ENCODE measurements around the gene FBXL19.

DNA sequence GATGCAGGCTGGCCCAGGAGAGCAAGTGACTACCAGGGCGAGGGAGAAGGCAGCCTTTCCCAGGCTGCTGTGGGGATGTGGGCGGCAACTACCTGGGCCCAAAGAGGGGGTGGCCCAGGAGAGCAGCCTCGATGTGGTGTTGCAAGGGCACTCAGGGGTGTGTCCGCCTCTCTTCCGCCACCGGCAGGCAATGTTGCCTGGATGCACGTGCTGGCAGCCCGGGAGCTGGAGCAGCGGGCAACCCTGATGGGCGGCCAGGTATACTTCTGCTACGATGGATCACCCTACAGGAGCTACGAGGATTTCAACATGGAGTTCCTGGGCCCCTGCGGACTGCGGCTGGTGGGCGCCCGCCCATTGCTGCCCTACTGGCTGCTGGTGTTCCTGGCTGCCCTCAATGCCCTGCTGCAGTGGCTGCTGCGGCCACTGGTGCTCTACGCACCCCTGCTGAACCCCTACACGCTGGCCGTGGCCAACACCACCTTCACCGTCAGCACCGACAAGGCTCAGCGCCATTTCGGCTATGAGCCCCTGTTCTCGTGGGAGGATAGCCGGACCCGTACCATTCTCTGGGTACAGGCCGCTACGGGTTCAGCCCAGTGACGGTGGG, 64.3 kb downstream of the FBXL19 start:
- TF ChIP-seq HNF4A (conservative IDR thresholded peaks at IDR 0.05): no peak
- TF ChIP-seq, protein P1, sequence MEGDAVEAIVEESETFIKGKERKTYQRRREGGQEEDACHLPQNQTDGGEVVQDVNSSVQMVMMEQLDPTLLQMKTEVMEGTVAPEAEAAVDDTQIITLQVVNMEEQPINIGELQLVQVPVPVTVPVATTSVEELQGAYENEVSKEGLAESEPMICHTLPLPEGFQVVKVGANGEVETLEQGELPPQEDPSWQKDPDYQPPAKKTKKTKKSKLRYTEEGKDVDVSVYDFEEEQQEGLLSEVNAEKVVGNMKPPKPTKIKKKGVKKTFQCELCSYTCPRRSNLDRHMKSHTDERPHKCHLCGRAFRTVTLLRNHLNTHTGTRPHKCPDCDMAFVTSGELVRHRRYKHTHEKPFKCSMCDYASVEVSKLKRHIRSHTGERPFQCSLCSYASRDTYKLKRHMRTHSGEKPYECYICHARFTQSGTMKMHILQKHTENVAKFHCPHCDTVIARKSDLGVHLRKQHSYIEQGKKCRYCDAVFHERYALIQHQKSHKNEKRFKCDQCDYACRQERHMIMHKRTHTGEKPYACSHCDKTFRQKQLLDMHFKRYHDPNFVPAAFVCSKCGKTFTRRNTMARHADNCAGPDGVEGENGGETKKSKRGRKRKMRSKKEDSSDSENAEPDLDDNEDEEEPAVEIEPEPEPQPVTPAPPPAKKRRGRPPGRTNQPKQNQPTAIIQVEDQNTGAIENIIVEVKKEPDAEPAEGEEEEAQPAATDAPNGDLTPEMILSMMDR (IDR thresholded peaks at IDR 0.05; ENCODE audit: low read depth, low read length, missing input control): no peak
- no peak for TF ChIP-seq JUND (IDR thresholded peaks at IDR 0.05)
- TF ChIP-seq SP1 (IDR thresholded peaks at IDR 0.05): no peak
- TF ChIP-seq, protein P2, sequence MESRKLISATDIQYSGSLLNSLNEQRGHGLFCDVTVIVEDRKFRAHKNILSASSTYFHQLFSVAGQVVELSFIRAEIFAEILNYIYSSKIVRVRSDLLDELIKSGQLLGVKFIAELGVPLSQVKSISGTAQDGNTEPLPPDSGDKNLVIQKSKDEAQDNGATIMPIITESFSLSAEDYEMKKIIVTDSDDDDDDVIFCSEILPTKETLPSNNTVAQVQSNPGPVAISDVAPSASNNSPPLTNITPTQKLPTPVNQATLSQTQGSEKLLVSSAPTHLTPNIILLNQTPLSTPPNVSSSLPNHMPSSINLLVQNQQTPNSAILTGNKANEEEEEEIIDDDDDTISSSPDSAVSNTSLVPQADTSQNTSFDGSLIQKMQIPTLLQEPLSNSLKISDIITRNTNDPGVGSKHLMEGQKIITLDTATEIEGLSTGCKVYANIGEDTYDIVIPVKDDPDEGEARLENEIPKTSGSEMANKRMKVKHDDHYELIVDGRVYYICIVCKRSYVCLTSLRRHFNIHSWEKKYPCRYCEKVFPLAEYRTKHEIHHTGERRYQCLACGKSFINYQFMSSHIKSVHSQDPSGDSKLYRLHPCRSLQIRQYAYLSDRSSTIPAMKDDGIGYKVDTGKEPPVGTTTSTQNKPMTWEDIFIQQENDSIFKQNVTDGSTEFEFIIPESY (IDR thresholded peaks at IDR 0.05): no peak
- TF ChIP-seq NR2F2 (IDR thresholded peaks at IDR 0.05): no peak
- TF ChIP-seq, protein P3, sequence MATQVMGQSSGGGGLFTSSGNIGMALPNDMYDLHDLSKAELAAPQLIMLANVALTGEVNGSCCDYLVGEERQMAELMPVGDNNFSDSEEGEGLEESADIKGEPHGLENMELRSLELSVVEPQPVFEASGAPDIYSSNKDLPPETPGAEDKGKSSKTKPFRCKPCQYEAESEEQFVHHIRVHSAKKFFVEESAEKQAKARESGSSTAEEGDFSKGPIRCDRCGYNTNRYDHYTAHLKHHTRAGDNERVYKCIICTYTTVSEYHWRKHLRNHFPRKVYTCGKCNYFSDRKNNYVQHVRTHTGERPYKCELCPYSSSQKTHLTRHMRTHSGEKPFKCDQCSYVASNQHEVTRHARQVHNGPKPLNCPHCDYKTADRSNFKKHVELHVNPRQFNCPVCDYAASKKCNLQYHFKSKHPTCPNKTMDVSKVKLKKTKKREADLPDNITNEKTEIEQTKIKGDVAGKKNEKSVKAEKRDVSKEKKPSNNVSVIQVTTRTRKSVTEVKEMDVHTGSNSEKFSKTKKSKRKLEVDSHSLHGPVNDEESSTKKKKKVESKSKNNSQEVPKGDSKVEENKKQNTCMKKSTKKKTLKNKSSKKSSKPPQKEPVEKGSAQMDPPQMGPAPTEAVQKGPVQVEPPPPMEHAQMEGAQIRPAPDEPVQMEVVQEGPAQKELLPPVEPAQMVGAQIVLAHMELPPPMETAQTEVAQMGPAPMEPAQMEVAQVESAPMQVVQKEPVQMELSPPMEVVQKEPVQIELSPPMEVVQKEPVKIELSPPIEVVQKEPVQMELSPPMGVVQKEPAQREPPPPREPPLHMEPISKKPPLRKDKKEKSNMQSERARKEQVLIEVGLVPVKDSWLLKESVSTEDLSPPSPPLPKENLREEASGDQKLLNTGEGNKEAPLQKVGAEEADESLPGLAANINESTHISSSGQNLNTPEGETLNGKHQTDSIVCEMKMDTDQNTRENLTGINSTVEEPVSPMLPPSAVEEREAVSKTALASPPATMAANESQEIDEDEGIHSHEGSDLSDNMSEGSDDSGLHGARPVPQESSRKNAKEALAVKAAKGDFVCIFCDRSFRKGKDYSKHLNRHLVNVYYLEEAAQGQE (IDR thresholded peaks at IDR 0.05): no peak
- TF ChIP-seq RAD21 (IDR thresholded peaks at IDR 0.05): no peak
- TF ChIP-seq TAF1 (conservative IDR thresholded peaks at IDR 0.05): no peak
- no peak for TF ChIP-seq EGR1 (IDR thresholded peaks at IDR 0.05; ENCODE audit: low read depth in 2 of 2)
- TF ChIP-seq, protein P4, sequence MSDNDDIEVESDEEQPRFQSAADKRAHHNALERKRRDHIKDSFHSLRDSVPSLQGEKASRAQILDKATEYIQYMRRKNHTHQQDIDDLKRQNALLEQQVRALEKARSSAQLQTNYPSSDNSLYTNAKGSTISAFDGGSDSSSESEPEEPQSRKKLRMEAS (IDR thresholded peaks at IDR 0.05): no peak
- no peak for TF ChIP-seq YY1 (IDR thresholded peaks at IDR 0.05)
- TF ChIP-seq, protein P5, sequence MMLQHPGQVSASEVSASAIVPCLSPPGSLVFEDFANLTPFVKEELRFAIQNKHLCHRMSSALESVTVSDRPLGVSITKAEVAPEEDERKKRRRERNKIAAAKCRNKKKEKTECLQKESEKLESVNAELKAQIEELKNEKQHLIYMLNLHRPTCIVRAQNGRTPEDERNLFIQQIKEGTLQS (IDR thresholded peaks at IDR 0.05): no peak
- TF ChIP-seq GABPA (IDR thresholded peaks at IDR 0.05 in 1 of 2, conservative IDR thresholded peaks at IDR 0.05 in 1 of 2): no peak
